Embryonic facial prominence (tissue), 1 donor: Measurements from ENCODE around the gene NKD1.
"Not testable (repeated sequence)": the region's sequence is repeated elsewhere in the genome, so short reads cannot be mapped to it uniquely, and the experiment has no call there.

Experiments used
- DNase-seq: peaks from one replicate; pipeline ENCODE4 v3.0.0-alpha.2; 2016; ENCODE audit errors: extremely low spot score

The NKD1 gene, protein sequence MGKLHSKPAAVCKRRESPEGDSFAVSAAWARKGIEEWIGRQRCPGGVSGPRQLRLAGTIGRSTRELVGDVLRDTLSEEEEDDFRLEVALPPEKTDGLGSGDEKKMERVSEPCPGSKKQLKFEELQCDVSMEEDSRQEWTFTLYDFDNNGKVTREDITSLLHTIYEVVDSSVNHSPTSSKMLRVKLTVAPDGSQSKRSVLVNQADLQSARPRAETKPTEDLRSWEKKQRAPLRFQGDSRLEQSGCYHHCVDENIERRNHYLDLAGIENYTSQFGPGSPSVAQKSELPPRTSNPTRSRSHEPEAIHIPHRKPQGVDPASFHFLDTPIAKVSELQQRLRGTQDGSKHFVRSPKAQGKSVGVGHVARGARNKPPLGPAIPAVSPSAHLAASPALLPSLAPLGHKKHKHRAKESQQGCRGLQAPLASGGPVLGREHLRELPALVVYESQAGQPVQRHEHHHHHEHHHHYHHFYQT

DNA sequence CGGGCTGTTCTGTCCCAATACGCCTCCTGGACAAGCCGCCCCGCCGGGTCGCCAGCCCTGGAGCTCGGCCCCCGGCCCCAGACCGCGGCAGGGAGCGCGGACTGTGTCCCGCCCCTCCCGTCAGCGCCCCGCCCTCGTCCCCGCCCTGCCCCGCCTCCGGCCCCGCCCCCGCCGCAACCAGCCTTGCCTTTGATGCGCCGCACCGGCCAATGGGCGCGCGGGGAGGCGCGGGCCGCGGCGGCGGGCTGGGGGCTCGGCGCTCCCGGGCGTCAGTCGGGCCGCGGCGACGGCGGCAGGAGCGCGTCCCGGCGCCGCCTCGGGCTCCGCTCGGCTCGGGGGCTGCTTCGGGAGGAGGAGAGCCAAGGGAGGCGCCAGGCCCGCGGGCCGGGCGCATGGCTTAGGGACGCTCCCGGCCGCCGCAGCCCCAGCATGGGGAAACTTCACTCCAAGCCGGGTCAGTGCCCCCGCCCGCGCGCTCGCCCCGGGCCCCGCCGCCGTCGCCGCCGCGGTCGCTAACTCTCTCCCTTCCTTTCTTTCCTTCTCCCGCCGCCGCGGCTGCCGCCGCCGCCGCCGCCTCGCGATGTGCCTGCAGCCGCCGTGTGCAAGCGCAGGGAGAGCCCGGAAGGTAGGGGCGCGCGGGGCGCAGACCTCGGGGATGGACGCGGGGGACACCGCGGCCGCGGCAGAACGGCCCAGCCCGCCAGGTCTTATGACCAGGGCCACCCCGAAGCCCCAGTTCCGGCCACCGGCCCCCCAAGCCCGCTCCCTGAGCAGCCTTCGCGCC lies at the start of gene NKD1:
Gene NKD1, plus strand, starts transcription at position 272 of the 784 bp plus-strand sequence. Its CDS starts 158 bp downstream, at position 430.
- no peak for DNase-seq

DNA sequence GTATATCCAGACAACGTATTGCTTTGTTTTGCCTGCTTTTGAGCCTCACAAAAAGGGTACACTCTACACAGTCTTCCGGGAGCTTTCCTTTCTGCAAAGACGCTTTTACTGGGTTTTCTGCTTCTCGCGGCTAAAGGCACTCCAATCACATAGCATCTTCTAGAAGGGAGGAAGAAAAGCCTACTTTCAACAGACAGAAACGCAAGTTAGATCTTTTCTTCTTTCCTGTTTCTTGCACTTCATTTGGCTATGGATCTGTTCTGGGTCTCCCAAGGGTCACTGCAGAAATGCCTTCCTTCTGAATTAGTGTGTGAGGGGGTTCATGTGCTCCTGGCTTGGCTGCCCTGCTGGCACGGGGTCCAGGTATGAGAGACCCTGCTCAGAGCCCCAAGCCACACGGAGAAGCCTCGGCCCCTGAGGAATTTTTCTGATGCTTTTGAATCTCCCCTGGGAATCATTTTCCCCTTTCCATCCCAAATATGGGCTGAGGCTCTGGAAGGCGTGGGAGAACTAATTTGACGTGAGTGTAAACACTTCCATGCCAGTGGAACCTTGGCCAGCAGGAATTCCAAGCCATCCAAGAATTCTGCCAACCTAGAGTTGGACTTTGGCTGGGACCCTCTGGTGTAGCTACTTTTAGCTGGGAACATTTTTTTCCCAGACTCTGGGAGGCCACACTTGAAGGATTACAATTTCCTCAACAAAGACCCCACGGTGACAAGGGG lies 49.6 kb upstream of the NKD1 start:
- no peak for DNase-seq

DNA sequence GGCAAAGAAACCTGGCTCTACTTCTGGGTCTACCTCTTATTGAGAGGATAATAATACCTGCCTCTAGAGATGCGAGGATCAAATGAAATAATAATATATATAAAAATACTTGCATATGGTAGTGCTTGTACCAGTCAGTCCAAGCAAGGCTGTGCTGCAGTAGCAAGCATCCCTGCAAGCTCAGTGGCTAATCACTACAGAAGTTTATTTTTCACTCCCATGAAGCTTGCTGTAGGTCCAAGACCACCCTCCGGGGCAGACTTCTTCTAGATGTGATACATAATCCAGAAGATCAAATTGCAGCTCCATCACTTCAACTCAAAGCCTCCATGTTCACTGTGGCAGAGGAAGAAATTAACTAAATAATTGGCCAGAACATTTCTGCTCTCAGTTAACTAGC lies 48.9 kb upstream of the NKD1 start:
- DNase-seq: no peak

DNA sequence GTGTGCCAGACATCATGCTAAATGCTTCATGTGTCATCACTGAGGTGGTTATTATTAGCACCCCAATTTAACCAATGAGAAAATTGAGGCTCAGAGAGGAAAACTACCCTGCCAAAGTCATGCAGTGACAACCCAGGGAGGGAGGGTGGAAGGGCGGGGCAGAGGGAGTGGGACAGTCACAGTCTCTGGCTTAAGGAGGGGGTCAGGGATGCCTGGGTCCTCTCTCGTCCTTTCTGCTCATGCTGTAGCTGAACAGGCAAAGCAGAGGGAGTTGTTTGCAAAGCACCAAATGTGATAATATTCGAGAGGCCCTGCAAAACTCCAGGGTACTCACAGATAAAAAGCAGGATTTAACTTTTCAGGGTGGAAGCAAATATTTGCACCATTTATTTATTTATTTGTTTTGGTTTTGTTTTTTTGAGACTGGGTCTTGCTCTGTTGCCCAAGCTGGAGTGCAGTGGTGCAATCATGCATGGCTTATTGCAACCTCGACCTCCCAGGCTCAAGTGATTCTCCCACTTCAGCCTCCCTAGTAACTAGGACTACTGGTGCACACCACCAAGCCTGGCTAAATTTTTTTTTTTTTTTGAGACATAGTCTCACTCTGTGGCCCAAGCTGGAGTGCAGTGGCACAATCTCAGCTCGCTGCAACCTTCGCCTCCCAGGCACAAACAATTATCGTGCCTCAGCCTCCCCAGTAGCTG lies 47.9 kb upstream of the NKD1 start:
- no peak for DNase-seq

DNA sequence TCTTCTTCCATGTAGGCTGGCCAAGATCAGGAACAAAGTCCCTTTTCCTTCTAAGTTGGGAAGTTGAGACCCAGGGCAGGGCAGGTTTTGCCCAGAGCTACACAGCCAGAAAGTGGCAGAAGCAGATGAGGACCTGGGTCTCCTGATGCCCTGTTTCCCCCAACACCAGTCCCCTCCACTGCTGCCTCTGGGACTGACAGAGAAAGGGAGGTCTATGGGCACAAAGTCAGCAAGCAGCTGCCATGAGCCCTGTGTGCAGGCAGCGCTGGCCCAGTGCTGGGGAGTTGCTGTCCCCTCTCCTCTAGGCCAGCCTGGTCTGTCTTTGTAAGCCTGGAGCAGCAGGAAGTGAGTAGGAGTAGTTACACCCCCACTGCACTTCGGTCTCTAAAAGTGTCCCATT lies 46.9 kb upstream of the NKD1 start:
- DNase-seq: no peak

DNA sequence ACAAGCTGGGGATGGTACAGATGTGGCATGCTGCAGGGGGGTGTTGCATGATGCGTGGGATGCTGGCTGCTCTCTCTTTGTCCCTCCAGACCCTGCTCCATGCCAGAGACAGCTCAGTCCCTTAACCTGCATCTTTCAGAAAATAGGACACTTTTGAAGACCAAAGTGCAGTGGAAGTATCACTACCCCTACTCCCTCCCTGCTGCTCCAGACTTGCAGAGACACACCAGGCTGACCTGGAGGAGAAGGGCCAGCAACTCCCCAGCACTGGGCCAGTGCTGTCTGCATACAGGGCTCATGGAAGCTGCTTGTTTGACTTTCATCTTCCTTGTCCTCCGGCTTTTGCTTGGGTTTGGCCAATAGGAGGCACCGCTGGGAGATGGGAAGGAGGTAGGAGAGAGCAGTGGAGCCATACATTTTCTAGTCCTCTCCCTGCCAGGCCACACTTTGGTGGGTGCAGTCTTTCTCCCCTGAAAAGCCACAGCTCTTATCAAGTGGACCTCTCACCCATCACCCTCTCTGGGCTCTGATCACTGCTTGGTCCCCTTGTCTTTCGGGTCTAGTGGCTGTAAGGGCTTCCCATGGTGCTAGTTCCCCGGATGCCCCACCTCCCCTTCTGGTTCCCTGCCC lies 46.1 kb upstream of the NKD1 start:
- DNase-seq: no peak

DNA sequence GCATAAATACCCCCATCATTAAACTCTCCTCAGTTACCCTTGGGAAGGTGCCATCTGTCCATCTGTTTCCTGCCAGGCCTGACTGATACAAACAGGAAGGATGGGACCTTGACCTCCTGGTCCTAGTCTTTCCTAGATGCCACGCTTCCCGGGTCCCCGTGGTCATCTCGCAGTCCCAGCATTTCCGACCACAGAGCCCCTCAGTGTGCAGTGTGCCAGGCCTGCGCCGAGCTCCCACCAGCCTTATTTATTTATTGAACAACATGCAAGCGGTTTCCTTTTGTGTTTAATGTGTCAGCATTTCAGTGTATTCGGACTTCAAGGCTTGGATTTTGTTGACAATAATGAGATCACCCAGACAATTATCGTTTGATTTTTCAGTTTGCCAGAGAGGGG lies 45.6 kb upstream of the NKD1 start:
- DNase-seq: no peak

DNA sequence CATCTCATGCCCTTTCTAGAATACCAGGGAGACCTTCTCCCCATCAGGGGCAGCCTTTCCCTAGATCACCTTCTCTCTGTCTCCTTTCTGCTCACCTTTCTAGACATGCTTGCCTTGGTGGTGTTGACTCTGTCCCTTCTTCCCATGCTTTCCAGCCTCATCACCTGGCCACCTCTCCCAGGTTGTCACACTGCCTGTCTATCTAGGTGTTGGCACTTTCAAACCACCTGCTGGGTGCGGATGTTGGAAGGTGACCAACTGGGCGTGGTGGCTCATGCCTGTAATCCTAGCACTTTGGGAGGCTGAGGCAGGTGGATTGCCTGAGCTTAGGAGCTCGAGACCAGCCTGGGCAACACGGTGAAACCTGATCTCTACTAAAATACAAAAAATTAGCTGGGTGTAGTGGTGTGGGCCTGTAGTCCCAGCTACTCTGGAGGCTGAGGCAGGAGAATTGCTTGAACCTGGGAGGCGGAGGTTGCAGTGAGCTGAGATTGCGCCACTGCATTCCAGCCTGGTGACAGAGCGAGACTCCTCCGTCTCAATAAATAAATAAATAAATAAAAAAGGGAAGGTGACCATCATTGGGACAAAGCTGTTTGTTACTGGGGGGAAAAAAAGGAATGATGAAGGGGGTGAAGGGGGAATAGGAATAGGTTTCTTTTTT lies 44.2 kb upstream of the NKD1 start:
- DNase-seq: not testable (repeated sequence)

DNA sequence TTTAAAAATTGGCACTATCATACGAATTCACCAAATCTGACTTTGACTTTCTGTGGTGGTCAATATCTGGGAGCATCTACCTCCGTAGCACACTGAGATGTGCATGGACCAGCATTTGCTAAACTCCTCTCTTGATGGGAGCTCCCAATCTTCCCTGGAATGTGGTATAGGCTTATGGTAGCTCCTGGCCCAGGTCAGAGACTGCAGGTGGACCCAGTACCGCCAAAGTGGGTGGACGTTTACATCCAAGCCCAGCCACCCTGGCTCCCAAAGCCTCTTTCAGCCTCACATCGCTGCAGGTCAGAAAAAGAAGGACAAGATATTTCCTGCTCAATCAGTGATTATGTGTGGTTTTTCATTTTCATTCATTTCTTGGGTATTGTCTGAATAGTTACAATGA lies 43.1 kb upstream of the NKD1 start:
- no peak for DNase-seq

DNA sequence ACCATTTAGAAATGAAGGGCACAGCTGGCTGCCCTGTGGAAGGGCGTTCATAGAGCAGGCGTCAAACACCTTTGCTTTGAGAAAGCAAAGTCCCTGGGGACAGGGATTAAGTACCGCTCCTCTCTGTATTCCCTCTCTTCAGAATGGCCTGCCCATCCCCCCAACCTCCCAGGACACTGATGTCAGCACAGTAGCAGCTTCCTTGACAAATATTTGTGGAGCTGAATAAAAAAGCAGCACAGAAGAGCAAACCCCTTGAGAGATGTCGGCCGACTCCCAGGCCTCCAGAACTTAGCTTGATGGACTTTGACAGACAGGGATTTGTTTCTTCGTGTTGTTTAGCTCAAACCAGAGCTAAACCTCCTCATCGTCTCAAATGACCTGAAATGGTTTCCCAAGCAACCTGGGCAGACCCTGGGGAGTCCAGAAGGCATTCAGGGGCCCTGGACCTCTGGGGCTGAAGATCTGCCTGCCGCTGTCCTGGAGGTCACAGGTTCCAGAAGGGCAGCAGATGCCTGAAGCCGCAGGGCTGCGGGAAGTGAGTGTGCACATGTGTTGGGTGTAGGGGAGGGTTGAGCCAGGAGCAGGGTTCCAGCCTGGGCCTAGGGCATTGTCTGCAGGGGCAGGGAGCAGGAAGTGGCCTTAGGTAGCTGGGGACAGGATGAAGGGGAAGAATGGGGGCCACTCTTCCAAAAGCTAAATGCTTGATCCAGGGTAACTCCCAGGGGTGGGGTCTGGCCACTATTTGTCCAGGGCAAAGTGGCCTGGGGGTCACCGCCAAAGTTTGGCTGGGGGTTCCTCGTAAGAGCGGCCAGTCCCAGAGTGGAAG lies 42.3 kb upstream of the NKD1 start:
- DNase-seq: no peak

DNA sequence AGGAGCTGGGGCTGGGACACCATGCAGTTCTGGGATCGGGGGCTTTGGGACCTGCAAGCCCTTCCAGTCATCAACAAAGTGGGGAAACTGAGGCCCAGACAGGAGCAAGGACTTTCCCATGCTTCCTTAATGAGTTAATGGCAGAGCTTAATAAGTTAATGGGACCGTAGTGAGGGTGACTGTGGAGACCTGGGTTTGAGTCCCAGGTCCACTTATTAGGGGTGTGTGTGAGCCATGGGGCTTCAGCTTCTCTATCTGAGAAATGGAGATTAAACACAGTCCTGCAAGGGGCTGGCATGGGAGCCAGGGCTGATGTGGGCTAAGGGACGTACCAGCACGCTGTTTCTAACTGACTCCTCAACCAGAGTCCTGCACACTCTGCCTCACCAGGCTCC lies 41.7 kb upstream of the NKD1 start:
- no peak for DNase-seq

DNA sequence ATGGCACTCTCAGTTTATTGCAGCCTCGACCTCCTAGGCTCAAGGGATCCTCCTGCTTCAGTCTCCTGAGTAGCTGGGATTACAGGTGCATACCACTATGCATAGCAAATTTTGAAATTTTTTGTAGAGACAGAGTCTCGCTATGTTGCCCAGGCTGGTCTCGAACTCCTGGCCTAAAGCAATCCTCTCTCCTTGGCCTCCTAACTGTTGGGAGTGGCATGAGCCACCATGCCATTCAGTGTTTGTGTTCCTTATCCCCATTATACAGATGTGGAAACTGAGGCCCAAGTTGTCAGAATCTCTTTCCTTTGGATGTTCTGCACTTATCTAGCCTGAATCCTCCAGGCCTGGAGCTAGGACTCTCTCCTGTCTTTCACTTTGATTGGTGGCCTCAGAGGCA lies 40.8 kb upstream of the NKD1 start:
- DNase-seq: no peak

DNA sequence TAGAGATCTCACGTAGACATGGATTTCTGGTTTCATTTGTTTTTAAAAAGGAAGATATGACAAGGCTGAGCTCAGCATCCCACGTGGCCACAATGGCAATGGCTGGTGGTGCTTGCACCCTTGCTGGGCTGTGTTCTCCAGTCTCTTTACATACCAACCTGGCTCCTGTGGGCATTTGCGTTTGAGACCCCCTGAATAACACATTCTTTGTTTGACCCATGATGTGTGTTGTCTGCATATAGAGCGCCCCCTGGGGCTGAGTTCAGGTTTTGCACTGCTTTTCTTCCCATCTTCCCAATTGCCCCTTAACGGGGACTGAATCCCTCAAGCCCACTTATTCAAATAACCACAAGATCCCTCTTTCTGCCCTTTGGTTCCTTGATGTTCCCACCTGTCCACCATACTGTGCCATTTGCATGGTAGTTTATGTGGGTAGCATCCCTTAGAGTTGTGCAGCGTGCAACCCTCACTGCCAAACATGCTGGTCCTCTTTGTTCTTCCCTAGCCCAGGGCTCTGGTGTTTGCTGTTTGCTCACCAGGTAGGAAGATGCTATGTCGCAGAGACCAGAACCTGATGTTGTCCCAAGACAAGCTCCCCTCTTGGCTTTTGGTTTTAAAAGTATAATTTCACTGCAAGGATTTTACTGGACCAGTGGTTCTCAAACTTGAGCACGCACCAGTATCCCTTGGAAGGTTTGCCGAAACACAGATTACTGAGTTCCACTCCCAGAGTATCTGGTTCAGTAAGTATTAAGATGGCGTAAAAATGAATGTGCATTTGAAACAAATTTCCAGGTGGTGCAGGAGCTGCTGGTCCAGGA lies 38.5 kb upstream of the NKD1 start:
- DNase-seq: no peak

DNA sequence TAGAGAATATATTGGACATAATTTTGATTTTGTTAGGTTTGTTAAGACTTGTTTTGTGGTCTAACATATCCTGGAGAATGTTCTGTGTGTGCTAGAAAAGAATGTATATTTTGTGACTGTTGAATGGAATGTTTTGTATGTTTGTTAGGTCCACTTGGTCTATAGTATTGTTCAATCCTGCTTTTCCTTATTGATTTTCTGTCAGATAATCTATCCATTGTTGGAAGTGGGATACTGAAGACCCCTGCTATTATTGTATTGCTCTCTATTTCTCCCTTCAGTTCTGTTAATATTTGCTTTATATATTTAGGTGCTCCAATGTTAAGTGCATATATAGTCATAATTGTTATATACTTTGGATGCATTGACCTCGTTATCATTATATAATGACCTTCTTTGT lies 33.0 kb upstream of the NKD1 start:
- no peak for DNase-seq

DNA sequence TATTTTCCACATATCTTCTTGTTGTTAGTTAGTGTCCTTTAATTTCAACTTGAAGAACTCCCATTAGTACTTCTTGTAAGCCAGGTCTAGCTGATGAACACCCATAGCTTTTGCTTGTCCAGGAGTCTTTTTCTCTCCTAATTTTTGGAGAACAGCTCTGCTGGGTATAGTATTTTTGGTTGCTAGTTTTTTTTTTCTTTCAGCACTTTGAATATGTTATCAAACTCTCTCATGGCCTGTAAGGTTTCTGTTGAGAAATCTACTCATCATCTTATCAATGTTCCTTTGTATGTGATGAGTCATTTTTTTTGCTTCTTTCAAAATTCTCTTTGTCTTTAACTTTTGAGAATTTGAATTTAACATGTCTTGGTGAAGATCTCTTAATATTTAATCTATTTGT lies 31.8 kb upstream of the NKD1 start:
- DNase-seq: no peak

DNA sequence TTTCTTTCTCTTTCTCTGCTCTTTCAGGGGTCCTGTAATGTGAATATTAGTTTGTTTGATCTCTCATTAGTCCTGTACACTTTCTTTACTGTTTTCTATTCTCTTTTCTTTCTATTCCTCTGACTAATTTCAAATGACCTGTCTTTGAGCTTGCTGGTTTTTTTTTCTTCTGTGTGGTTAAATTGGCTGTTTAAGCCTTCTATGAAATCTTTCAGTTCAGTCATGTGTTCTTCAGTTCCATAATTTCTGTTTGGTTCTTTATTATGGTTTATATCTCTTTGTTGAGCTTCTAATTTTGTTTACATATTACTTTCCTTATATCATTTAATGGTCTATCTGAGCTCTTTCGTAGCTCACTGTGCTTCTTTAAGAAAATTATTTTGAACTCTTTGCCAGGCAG lies 31.3 kb upstream of the NKD1 start:
- DNase-seq: no peak

DNA sequence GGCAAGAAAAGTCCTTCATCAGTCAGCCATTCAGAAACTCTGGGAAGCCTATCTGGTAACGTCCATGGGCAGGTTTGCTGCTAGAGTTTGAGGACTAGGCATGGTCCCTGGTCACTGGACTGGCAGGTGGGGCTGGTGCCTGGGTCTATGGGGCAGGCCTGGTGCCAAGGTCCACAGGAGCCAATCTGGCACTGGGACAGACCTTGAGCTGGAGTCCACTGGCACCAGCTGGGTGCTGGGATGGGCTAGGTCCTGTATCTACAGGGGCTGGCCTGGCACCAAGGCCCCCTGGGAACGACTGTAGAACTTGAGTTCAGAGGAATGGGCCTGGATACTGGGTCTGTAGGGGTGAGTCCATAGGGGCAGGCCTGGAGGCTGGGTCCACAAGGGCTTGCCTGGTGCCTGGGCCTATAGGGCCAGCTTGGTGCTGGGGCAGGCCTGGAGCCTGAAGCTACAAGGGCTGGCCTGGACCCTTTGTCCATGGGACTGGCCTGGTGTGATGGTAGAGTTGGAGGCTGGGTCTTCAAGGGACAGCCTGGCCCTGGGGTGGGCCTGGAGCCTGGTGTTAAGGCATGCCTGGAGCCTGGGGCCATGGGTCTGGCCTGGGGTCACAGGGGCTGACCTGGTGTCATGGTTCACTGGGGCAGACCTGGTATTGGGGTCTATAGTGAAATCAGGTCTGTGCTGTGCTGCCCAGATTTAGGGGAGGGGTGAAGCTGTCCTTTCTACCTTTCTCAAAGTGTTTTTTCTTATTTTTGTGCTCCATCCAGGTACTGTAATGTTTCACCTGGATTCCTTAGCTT lies 30.5 kb upstream of the NKD1 start:
- no peak for DNase-seq

DNA sequence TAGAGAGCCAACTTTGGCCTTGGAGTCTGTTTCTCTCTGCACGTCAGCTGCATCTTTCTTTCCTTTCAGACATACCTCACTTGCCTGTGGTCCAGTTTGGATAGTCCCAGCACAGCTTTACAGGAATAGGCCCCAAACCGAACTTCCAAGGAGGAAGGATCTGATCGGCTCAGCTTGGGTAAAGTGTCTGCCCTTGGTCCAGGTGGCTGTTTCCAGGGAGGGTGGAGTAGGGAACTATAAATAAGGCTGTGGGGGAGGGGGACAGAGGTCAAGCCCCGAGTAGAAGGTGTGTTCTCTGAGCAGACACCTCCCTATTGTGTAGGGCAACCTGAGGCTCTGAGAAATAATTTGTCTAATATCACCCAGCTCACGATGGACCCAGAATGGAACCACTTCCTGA lies 29.2 kb upstream of the NKD1 start:
- no peak for DNase-seq
